Activated T-helper 17 cell treated with anti-CD3 and anti-CD28 coated beads, Interleukin-2, amount 50 U/mL, for 72 hours (primary cell): ENCODE results near the gene CRYGD. TPM values are rescaled to one million over a fixed set of nuclear protein-coding genes. Genes with fewer than 3 reads are reported as not detected.
"Not testable (repeated sequence)": the region's sequence is repeated elsewhere in the genome, so short reads cannot be mapped to it uniquely, and the experiment has no call there.

ENCODE experiments used
- ATAC-seq: fragments of 150-1000 bp; cut with Tn5 transposase; replicated peaks from 2 replicates; pipeline ENCODE4 v1.10.0; 2021; ENCODE audit warnings: mild to moderate bottlenecking, moderate library complexity
- H3K27ac Mint-ChIP-seq: one replicate; pipeline ENCODE4 v1.8.0; 2022; ENCODE audit warnings: mixed read lengths
- H3K27me3 Mint-ChIP-seq: one replicate; pipeline ENCODE4 v1.8.0; 2022; ENCODE audit warnings: mixed read lengths
- H3K36me3 Mint-ChIP-seq: one replicate; pipeline ENCODE4 v1.8.0; 2022; ENCODE audit warnings: low read depth, mild to moderate bottlenecking, mixed read lengths
- H3K4me1 Mint-ChIP-seq: one replicate; pipeline ENCODE4 v1.8.0; 2022; ENCODE audit warnings: mixed read lengths
- H3K4me3 Mint-ChIP-seq: one replicate; pipeline ENCODE4 v1.8.0; 2022; ENCODE audit warnings: mild to moderate bottlenecking, mixed read lengths
- H3K9me3 Mint-ChIP-seq: one replicate; pipeline ENCODE4 v1.8.0; 2022; ENCODE audit warnings: mixed read lengths
- total RNA-seq, 2 donors: library from RNA; stranded (reverse); gene quantifications; one replicate each; pipeline ENCODE4 v1.2.3, GENCODE V29; 2022

The CRYGD gene
- total RNA-seq, 2 donors from 2014 or later: not detected

DNA sequence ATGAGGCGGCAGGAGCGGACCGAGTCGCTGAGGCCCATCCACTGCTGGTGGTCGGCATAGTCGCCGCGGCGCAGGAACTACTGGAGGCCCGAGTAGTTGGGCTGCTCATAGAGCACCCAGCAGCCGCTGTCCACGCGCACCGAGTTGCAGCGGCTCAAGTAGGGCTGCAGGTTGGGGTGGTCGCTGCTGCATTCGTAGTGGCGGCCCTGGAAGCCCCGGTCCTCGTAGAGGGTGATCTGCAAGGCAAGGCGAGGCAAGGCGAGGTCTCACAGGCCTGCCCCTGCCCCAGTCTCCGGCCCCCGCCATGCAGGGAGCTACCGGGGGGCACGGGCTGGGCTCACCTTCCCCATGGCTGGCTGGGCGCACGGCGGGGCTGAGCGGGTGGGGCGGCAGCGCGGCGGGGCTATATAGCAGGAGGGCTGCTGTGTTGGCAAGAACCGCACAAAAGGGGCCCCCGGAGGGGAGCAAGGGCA lies 12.0 kb downstream of the CRYGD start:
- H3K27me3 Mint-ChIP-seq, ATAC-seq, H3K4me3 Mint-ChIP-seq, H3K36me3 Mint-ChIP-seq, H3K9me3 Mint-ChIP-seq, H3K27ac Mint-ChIP-seq, H3K4me1 Mint-ChIP-seq: not testable (repeated sequence)

DNA sequence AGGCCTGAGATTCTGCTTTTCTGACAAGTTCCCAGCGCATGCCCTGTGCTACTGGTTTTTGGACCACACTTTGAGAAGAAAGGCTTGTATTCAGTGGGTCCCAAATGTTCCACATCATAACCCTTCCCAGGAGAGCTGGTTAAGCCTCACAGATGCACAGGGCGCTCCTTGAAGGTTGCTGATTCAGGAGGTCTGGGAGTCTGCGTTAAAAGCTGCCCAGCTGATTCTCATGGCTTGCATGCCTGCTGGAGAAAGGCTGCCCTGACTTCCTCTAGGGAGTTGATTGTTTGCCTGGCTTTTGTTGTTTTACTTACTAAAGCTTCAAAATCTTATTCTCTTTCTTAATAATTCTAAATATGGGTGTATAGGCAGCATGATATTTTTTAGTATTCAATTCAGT lies 20.7 kb downstream of the CRYGD start:
- no peak overlapping the region for H3K27ac Mint-ChIP-seq
- peaks cover 27% of the 10 kb centered on the region for H3K27me3 Mint-ChIP-seq
- no peak for ATAC-seq
- H3K36me3 Mint-ChIP-seq: no peaks in the 10 kb centered on the region
- H3K4me1 Mint-ChIP-seq: no peaks in the 10 kb centered on the region
- no peaks in the 10 kb centered on the region for H3K9me3 Mint-ChIP-seq
- no peak overlapping the region for H3K4me3 Mint-ChIP-seq

DNA sequence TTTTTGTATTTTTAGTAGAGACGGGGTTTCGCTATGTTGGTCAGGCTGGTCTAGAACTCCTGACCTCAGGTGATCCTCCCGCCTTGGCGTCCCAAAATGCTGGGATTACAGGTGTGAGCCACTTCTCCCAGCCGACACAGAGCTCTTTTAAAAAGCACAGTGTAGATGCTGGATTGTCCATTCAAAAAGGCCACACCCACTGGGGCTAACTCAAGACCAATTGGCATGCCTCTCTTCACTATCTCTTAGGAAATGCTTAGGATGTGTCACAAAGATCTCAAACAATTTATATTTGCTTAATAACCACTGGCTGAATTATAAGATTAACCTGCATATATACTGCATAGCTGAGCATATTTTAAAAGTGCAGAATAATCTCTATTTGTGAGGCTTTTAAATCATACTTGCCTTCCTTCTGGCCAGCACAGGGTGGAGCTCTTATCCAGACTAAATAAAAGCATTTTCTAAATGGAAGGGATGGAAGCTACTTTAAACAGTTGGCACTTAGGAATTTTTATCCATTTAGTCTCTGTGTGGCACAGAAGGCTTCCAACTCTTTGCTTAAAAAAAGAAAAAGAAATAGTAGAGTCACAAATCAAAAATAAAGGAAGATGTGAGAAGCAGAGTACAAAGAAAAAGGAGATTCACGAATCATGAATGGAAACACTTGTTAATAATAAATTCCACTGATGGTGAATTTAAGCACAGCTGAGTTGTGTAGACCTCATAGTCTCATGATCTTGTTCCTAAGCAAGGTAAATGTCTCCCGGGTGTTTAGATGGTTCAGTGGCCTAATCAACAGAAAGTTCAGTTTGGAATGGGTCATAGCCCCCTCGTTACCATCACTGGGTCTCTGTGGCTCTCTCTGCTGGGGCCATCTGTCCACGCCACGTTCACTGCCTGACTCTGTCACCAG lies 22.4 kb downstream of the CRYGD start:
- Mint-ChIP-seq H3K4me3 (no peak overlapping the region), H3K36me3 (no peaks in the 10 kb centered on the region), H3K27ac (no peak overlapping the region), H3K4me1 (no peaks in the 10 kb centered on the region), H3K27me3 (peaks cover 27% of the 10 kb centered on the region), H3K9me3 (no peaks in the 10 kb centered on the region)
- ATAC-seq: no peak

DNA sequence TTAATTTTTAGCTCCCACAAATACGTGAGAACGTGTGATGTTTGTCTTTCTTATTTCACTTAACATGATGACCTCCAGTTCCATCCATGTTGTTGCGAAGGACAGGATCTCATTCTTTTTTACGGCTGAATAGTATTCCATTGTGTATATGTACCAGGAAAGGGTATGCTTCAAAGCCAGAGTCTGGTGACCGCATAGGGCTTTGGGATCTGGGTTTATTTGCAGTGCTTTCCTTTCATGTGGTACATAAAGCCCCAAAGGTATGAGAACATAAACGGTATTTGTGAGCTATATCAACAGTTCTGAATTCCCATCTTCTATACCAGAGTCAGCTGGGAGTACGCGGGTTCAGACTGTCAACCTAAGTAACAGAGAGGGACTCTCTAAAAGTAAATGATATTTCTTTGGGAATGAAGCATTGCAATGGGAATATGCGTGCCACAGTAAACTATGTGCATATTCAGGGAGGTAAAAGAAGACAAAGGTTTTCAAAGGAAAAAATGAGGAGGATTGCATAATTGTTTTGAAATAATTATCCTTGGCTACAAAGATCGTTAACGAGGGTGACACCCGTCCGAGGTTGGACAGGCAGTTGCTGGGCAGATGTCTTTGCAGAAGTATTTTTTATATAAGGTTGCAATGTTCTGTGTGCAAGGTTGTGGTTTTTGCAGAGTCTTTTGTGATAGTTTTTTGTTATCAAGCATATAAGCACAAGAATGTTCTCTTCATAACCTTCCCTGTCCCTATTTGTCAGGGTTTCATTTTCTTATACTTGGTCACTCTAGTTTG lies 24.4 kb downstream of the CRYGD start:
- H3K36me3 Mint-ChIP-seq: no peaks in the 10 kb centered on the region
- ATAC-seq: no peak

GRCh38 chr2:208098701-208099100 lies 25.6 kb downstream of the CRYGD start:
- H3K27me3 Mint-ChIP-seq: peaks cover 16% of the 10 kb centered on the region
- H3K27ac Mint-ChIP-seq, H3K4me1 Mint-ChIP-seq, ATAC-seq, H3K36me3 Mint-ChIP-seq, H3K9me3 Mint-ChIP-seq, H3K4me3 Mint-ChIP-seq: not testable (repeated sequence)

More for the DNA sequence above, 24.4 kb downstream of the CRYGD start:
- Mint-ChIP-seq H3K9me3 (no peaks in the 10 kb centered on the region), H3K4me3 (no peak overlapping the region), H3K4me1 (no peaks in the 10 kb centered on the region), H3K27ac (no peak overlapping the region), H3K27me3 (peaks cover 16% of the 10 kb centered on the region)

GRCh38 chr2:208098267-208098666 lies 26.1 kb downstream of the CRYGD start:
- ATAC-seq: no peak
- H3K36me3 Mint-ChIP-seq: no peaks in the 10 kb centered on the region
- H3K27ac Mint-ChIP-seq: no peak overlapping the region
- no peaks in the 10 kb centered on the region for H3K9me3 Mint-ChIP-seq
- H3K4me1 Mint-ChIP-seq: no peaks in the 10 kb centered on the region
- peaks cover 16% of the 10 kb centered on the region for H3K27me3 Mint-ChIP-seq
- no peak overlapping the region for H3K4me3 Mint-ChIP-seq

GRCh38 chr2:208097801-208098200 lies 26.5 kb downstream of the CRYGD start:
- no peak for ATAC-seq
- Mint-ChIP-seq H3K4me1 (no peaks in the 10 kb centered on the region), H3K36me3 (no peaks in the 10 kb centered on the region), H3K27ac (no peak overlapping the region), H3K4me3 (no peak overlapping the region), H3K27me3 (peaks cover 16% of the 10 kb centered on the region), H3K9me3 (no peaks in the 10 kb centered on the region)

GRCh38 chr2:208097313-208097712 lies 27.0 kb downstream of the CRYGD start:
- no peak overlapping the region for H3K4me3 Mint-ChIP-seq
- ATAC-seq: no peak
- no peaks in the 10 kb centered on the region for H3K36me3 Mint-ChIP-seq
- peaks cover 14% of the 10 kb centered on the region for H3K27me3 Mint-ChIP-seq
- no peaks in the 10 kb centered on the region for H3K9me3 Mint-ChIP-seq
- H3K4me1 Mint-ChIP-seq: no peaks in the 10 kb centered on the region
- H3K27ac Mint-ChIP-seq: no peak overlapping the region

GRCh38 chr2:208096080-208096479 lies 28.2 kb downstream of the CRYGD start:
- no peaks in the 10 kb centered on the region for H3K4me1 Mint-ChIP-seq
- H3K27ac Mint-ChIP-seq: no peak overlapping the region
- no peak for ATAC-seq
- no peak overlapping the region for H3K4me3 Mint-ChIP-seq
- H3K27me3 Mint-ChIP-seq: peaks cover 9% of the 10 kb centered on the region
- no peaks in the 10 kb centered on the region for H3K36me3 Mint-ChIP-seq
- no peaks in the 10 kb centered on the region for H3K9me3 Mint-ChIP-seq

DNA sequence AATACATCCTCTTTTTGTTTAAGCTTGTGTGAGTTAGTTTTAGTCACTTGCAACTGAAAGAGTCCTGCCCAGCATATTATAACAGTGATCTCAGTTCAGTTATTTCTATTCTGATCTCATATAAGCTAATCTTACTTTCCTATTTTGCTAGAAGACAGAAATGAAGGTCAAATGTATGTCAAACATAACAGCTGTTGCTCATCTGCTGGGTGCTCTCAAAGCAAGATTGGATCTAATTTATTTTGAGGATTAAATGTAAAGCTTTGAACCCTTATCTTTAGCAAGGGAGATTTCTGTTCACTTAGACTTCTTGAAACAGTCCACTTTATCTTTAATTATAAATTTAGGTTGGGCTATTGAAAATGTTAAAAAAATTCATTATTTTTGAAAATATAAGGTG lies 31.2 kb downstream of the CRYGD start:
- no peaks in the 10 kb centered on the region for H3K9me3 Mint-ChIP-seq
- H3K36me3 Mint-ChIP-seq: no peaks in the 10 kb centered on the region
- no peaks in the 10 kb centered on the region for H3K4me1 Mint-ChIP-seq
- H3K4me3 Mint-ChIP-seq: no peak overlapping the region
- ATAC-seq: no peak
- H3K27me3 Mint-ChIP-seq: peaks cover under 1% of the 10 kb centered on the region
- H3K27ac Mint-ChIP-seq: no peak overlapping the region

DNA sequence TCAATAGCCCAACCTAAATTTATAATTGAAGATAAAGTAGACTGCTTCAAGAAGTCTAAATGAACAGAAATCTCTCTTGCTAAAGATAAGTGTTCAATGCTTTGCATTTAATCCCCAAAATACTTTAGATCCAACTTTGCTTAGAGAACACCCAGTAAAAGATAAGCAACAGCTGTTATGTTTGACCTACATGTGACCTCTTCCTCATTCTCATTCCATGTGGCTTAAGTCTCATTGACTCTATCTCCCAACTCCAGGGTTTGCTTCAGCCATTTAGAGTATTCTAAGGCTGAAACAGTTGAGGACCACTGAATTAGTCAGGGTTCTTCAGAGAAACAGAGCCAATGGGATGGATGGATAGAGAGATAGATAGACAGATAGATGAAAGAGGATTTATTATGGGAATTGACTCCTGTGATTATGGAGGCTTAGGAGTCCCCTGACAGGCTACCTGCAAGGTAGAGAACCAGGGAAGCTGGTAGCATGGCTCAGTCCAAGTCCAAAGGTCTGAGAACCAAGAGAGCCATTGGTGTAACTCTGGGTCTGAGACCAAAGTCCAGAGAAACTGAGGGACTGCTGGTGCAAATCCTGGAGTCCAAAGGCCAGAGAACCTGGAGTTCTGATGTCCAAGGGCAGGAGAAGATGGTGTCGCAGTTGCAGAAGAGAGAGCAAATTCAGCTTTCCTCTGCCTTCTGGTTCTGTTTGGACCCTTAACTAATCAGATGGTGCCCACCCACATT lies 32.1 kb downstream of the CRYGD start:
- no peaks in the 10 kb centered on the region for H3K27me3 Mint-ChIP-seq
- H3K4me1 Mint-ChIP-seq: no peaks in the 10 kb centered on the region
- H3K4me3 Mint-ChIP-seq: no peak overlapping the region
- ATAC-seq: no peak
- no peaks in the 10 kb centered on the region for H3K9me3 Mint-ChIP-seq
- no peak overlapping the region for H3K27ac Mint-ChIP-seq
- H3K36me3 Mint-ChIP-seq: no peaks in the 10 kb centered on the region

DNA sequence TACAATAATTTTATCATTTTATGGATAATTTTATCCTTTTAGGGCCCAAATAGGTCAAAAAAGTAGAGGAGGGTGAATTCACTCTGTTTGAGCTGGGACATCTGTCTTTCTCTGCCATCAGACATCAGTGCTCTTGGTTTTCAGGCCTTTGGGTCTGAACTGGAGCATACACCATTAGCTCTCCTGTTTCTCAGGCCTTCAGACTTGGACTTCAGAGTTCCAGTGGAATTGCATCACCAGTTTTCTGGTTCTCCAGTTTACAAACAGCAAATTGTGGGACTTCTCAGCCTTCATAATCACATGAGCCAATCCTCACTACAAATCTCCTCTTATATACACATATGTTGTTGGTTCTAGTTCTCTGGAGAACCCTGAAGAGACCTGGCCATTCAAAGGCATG lies 33.9 kb downstream of the CRYGD start:
- ATAC-seq: no peak
- H3K27me3 Mint-ChIP-seq: peaks cover 5% of the 10 kb centered on the region

GRCh38 chr2:208086029-208086428 lies 38.3 kb downstream of the CRYGD start:
- H3K4me3 Mint-ChIP-seq: no peak overlapping the region
- H3K27ac Mint-ChIP-seq: no peak overlapping the region
- no peaks in the 10 kb centered on the region for H3K36me3 Mint-ChIP-seq
- H3K27me3 Mint-ChIP-seq: peaks cover 17% of the 10 kb centered on the region
- H3K4me1 Mint-ChIP-seq: no peaks in the 10 kb centered on the region
- no peaks in the 10 kb centered on the region for H3K9me3 Mint-ChIP-seq
- ATAC-seq: no peak

More for the DNA sequence above, 33.9 kb downstream of the CRYGD start:
- H3K27ac Mint-ChIP-seq: no peak overlapping the region
- H3K36me3 Mint-ChIP-seq: no peaks in the 10 kb centered on the region
- H3K4me3 Mint-ChIP-seq: no peak overlapping the region
- H3K4me1 Mint-ChIP-seq: no peaks in the 10 kb centered on the region
- H3K9me3 Mint-ChIP-seq: no peaks in the 10 kb centered on the region

GRCh38 chr2:208083807-208084206 lies 40.5 kb downstream of the CRYGD start:
- Mint-ChIP-seq H3K27me3 (peaks cover 31% of the 10 kb centered on the region), H3K27ac (no peak overlapping the region), H3K36me3 (no peaks in the 10 kb centered on the region), H3K4me1 (no peaks in the 10 kb centered on the region), H3K4me3 (no peak overlapping the region), H3K9me3 (no peaks in the 10 kb centered on the region)
- no peak for ATAC-seq
